Measurements from ENCODE around the gene RPL38.

Gene RPL38

DNA sequence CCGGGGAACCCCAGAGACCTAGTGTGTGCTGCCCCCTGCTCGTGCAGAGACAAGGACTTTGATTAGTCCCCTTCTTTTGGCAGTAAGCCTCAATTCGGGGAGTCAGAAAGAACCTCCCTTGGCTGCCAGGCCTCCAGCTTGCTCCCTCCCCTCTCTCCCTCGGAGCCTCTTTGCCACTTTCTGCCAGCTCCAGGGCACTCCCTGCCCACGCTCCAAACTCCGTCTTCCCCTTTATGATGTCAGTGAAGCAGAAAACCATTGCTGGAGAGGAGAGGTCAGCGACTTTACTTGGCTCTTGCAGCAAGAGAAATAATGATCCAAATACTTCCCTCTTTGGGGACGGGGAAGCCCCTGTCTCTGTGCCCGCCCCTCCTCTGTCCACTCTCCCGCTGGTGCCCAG is 38.0 kb downstream of the RPL38 start:
- no peak overlapping the region for H3K9ac ChIP-seq (ENCODE audit: low read length)
- H3K56ac ChIP-seq (ENCODE audit: low read length), result no peak overlapping the region
- no peak overlapping the region for H2BK120ac ChIP-seq (ENCODE audit: low read depth, low read length)
- H3K4me3 ChIP-seq (ENCODE audit: low read length), result no peak overlapping the region
- H3K27me3 ChIP-seq (ENCODE audit: insufficient read depth, low read length, poor library complexity), result no peaks in the 10 kb centered on the region
- peaks cover 3% of the 10 kb centered on the region for H3K4me1 ChIP-seq (ENCODE audit: control insufficient read depth, low read depth, low read length)
- H2BK5ac ChIP-seq (ENCODE audit: low read length), result no peak overlapping the region
- no peak overlapping the region for H3K18ac ChIP-seq (ENCODE audit: low read length)
- H3K79me1 ChIP-seq (ENCODE audit: low read length), result no peaks in the 10 kb centered on the region
- no peak overlapping the region for H3K4ac ChIP-seq (ENCODE audit: low read depth, low read length)
- H4K5ac ChIP-seq (ENCODE audit: low read length), result no peak overlapping the region
- H3K36me3 ChIP-seq (ENCODE audit: control insufficient read depth, insufficient read depth, low read length), result no peaks in the 10 kb centered on the region
- H4K8ac ChIP-seq (ENCODE audit: low read depth, low read length), result no peak overlapping the region
- no peak overlapping the region for H3K27ac ChIP-seq (ENCODE audit: low read depth, low read length)
- DNase-seq, result no peak
- no CpG with 5 or more reads among the region's 10 CpGs for WGBS (ENCODE audit: extremely low coverage, insufficient coverage, low lambda C conversion rate)
- H2AK5ac ChIP-seq (ENCODE audit: low read length), result no peak overlapping the region
- no peaks in the 10 kb centered on the region for H3K79me2 ChIP-seq (ENCODE audit: control insufficient read depth, insufficient read depth, low read length)
- no peak overlapping the region for H2BK15ac ChIP-seq (replicated peaks; ENCODE audit: low read depth)
- no peak overlapping the region for H3K4me2 ChIP-seq (ENCODE audit: low read length)
- H3K23ac ChIP-seq (ENCODE audit: low read length), result no peak overlapping the region

DNA sequence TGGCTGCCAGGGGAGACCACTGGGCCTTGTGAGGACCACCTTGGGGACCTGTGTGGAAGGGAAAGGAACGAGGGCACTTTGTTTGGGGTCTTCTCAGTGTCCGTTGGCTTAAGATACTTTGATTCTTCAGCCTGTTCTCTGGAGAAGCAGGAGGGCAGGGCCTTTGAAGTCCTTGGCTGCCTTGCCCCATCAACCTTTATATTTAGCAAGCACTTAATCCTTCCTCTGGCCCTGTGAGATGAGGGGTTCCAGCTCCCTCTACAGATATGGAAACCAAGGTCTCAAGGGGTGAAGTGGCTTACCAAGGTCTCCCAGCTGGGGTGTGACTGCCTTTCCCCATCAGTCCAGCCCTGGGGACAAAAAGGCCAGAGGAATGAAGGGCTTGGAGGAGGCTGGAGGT is 38.4 kb downstream of the RPL38 start:
- H3K79me1 ChIP-seq (ENCODE audit: low read length), result no peaks in the 10 kb centered on the region
- H3K27me3 ChIP-seq (ENCODE audit: insufficient read depth, low read length, poor library complexity), result no peaks in the 10 kb centered on the region
- H2AK5ac ChIP-seq (ENCODE audit: low read length), result no peak overlapping the region
- no peak overlapping the region for H4K5ac ChIP-seq (ENCODE audit: low read length)
- no peak overlapping the region for H3K4me2 ChIP-seq (ENCODE audit: low read length)
- no peak overlapping the region for H3K23ac ChIP-seq (ENCODE audit: low read length)
- no peak overlapping the region for H3K56ac ChIP-seq (ENCODE audit: low read length)
- H2BK5ac ChIP-seq (ENCODE audit: low read length), result no peak overlapping the region
- H2BK15ac ChIP-seq (replicated peaks; ENCODE audit: low read depth), result no peak overlapping the region
- WGBS (ENCODE audit: extremely low coverage, insufficient coverage, low lambda C conversion rate), result no CpG with 5 or more reads among the region's 2 CpGs
- no peaks in the 10 kb centered on the region for H3K36me3 ChIP-seq (ENCODE audit: control insufficient read depth, insufficient read depth, low read length)
- H3K27ac ChIP-seq (ENCODE audit: low read depth, low read length), result no peak overlapping the region
- no peak overlapping the region for H3K4me3 ChIP-seq (ENCODE audit: low read length)
- no peaks in the 10 kb centered on the region for H3K79me2 ChIP-seq (ENCODE audit: control insufficient read depth, insufficient read depth, low read length)
- no peak overlapping the region for H2BK120ac ChIP-seq (ENCODE audit: low read depth, low read length)
- DNase-seq, result no peak
- no peak overlapping the region for H3K18ac ChIP-seq (ENCODE audit: low read length)
- no peak overlapping the region for H3K9ac ChIP-seq (ENCODE audit: low read length)
- H3K4ac ChIP-seq (ENCODE audit: low read depth, low read length), result no peak overlapping the region
- H4K8ac ChIP-seq (ENCODE audit: low read depth, low read length), result no peak overlapping the region
- peaks cover 3% of the 10 kb centered on the region for H3K4me1 ChIP-seq (ENCODE audit: control insufficient read depth, low read depth, low read length)

DNA sequence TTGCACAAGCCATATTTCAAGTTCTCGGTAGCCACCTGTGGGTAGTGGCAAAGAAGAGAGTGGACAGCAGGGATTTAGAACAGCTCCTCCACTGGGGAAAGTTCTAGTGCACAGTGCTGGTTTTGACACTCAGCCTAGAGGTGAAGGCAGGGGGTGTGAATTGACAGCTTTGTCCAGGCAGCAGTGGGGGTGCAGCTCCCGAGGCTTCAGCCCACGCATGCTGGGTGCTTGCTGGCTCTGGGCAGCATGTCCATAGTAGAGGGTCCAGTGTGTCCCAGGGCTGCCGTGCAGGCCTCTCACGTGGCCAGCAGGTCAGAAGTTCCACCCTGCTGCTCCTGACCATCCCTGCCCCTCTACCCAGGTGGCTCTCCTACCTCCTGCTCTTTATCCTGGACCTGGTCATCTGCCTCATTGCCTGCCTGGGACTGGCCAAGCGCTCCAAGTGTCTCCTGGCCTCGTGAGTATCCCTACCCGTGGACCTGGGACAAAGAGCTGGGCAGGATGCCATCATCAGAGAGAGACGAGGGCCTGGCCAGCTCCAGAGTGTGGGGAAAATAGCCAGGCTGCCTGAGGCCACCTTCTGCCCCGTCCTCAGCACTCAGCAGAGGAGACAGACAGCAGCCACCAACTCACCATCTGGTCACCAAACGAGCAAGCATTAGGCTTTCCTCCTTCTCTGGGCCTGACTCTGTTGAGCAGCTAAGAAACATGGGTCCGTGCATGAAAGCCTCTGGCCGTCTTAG is 39.7 kb downstream of the RPL38 start:
- no CpG with 5 or more reads among the region's 13 CpGs for WGBS (ENCODE audit: extremely low coverage, insufficient coverage, low lambda C conversion rate)
- Histone ChIP-seq H3K18ac (ENCODE audit: low read length) (no peak overlapping the region), H4K5ac (ENCODE audit: low read length) (no peak overlapping the region), H3K4me3 (ENCODE audit: low read length) (no peak overlapping the region), H4K8ac (ENCODE audit: low read depth, low read length) (no peak overlapping the region), H2AK5ac (ENCODE audit: low read length) (no peak overlapping the region), H3K27me3 (ENCODE audit: insufficient read depth, low read length, poor library complexity) (no peaks in the 10 kb centered on the region), H3K56ac (ENCODE audit: low read length) (no peak overlapping the region), H3K79me2 (ENCODE audit: control insufficient read depth, insufficient read depth, low read length) (no peaks in the 10 kb centered on the region), H3K36me3 (ENCODE audit: control insufficient read depth, insufficient read depth, low read length) (no peaks in the 10 kb centered on the region), H3K4me1 (ENCODE audit: control insufficient read depth, low read depth, low read length) (peaks cover 3% of the 10 kb centered on the region), H3K9ac (ENCODE audit: low read length) (no peak overlapping the region), H2BK120ac (ENCODE audit: low read depth, low read length) (no peak overlapping the region), H3K4ac (ENCODE audit: low read depth, low read length) (no peak overlapping the region), H3K27ac (ENCODE audit: low read depth, low read length) (no peak overlapping the region), H3K23ac (ENCODE audit: low read length) (no peak overlapping the region), H3K79me1 (ENCODE audit: low read length) (no peaks in the 10 kb centered on the region), H2BK5ac (ENCODE audit: low read length) (no peak overlapping the region), H3K4me2 (ENCODE audit: low read length) (no peak overlapping the region), H2BK15ac (replicated peaks; ENCODE audit: low read depth) (no peak overlapping the region)
- DNase-seq, result no peak

DNA sequence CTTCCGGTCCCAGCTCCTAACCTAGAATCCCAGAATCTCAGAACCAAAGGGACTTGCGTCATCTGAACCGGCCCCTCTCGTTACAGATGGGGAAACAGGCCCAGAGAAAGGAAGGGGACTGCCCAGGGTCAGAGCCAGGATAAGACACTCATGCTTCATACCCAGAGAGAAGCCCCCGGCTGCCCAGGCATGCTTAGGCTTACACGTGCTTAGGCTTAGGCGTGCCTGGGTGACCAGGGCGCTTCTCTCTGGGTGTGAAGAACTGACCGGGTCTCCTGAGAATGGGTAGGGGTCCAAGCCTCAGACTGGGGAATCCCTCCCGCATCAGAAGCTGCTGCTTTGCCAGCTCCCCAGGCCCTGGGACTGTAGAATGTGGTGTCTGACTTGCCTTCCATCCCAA is 40.6 kb downstream of the RPL38 start:
- H3K23ac ChIP-seq (ENCODE audit: low read length), result no peak overlapping the region
- no peak overlapping the region for H3K27ac ChIP-seq (ENCODE audit: low read depth, low read length)
- no CpG with 5 or more reads among the region's 10 CpGs for WGBS (ENCODE audit: extremely low coverage, insufficient coverage, low lambda C conversion rate)
- H2BK5ac ChIP-seq (ENCODE audit: low read length), result no peak overlapping the region
- no peak for DNase-seq
- H3K36me3 ChIP-seq (ENCODE audit: control insufficient read depth, insufficient read depth, low read length), result no peaks in the 10 kb centered on the region
- no peak overlapping the region for H3K56ac ChIP-seq (ENCODE audit: low read length)
- no peaks in the 10 kb centered on the region for H3K79me2 ChIP-seq (ENCODE audit: control insufficient read depth, insufficient read depth, low read length)
- H3K18ac ChIP-seq (ENCODE audit: low read length), result no peak overlapping the region
- no peaks in the 10 kb centered on the region for H3K79me1 ChIP-seq (ENCODE audit: low read length)
- no peak overlapping the region for H2BK120ac ChIP-seq (ENCODE audit: low read depth, low read length)
- no peak overlapping the region for H3K4me3 ChIP-seq (ENCODE audit: low read length)
- no peak overlapping the region for H2BK15ac ChIP-seq (replicated peaks; ENCODE audit: low read depth)
- H3K4me1 ChIP-seq (ENCODE audit: control insufficient read depth, low read depth, low read length), result peaks cover 3% of the 10 kb centered on the region
- no peak overlapping the region for H4K8ac ChIP-seq (ENCODE audit: low read depth, low read length)
- H3K9ac ChIP-seq (ENCODE audit: low read length), result no peak overlapping the region
- H2AK5ac ChIP-seq (ENCODE audit: low read length), result no peak overlapping the region
- H3K27me3 ChIP-seq (ENCODE audit: insufficient read depth, low read length, poor library complexity), result no peaks in the 10 kb centered on the region
- no peak overlapping the region for H4K5ac ChIP-seq (ENCODE audit: low read length)
- H3K4me2 ChIP-seq (ENCODE audit: low read length), result no peak overlapping the region
- H3K4ac ChIP-seq (ENCODE audit: low read depth, low read length), result no peak overlapping the region

DNA sequence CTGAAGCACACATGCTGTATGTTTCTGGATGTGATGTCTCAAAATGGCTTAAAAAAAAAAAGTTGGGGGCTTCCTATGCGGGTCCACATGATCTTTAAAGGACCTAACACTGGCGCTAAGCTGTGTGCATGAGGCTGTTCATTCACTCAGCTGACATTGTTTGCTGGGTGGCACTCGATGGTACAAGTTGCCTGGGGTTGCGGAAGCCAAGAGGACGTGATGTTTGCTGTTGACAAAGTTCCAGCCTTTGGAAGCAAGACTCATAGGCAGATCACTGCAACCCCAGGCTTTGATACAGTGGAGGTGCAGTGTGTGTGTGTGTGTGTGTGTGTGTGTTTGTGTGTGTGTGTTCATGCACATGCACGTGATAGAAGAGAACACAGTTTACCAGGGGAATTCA is 41.1 kb downstream of the RPL38 start:
- no CpG with 5 or more reads among the region's 6 CpGs for WGBS (ENCODE audit: extremely low coverage, insufficient coverage, low lambda C conversion rate)
- no peak for DNase-seq

More for the DNA sequence above, 41.1 kb downstream of the RPL38 start:
- Histone ChIP-seq H3K79me2 (ENCODE audit: control insufficient read depth, insufficient read depth, low read length) (no peaks in the 10 kb centered on the region), H3K27ac (ENCODE audit: low read depth, low read length) (no peak overlapping the region), H2BK120ac (ENCODE audit: low read depth, low read length) (no peak overlapping the region), H3K4me1 (ENCODE audit: control insufficient read depth, low read depth, low read length) (peaks cover 3% of the 10 kb centered on the region), H2BK5ac (ENCODE audit: low read length) (no peak overlapping the region), H4K8ac (ENCODE audit: low read depth, low read length) (no peak overlapping the region), H4K5ac (ENCODE audit: low read length) (no peak overlapping the region), H3K4ac (ENCODE audit: low read depth, low read length) (no peak overlapping the region), H2AK5ac (ENCODE audit: low read length) (no peak overlapping the region), H3K27me3 (ENCODE audit: insufficient read depth, low read length, poor library complexity) (no peaks in the 10 kb centered on the region), H3K18ac (ENCODE audit: low read length) (no peak overlapping the region), H3K4me3 (ENCODE audit: low read length) (no peak overlapping the region), H3K36me3 (ENCODE audit: control insufficient read depth, insufficient read depth, low read length) (no peaks in the 10 kb centered on the region), H2BK15ac (replicated peaks; ENCODE audit: low read depth) (no peak overlapping the region), H3K4me2 (ENCODE audit: low read length) (no peak overlapping the region), H3K56ac (ENCODE audit: low read length) (no peak overlapping the region), H3K23ac (ENCODE audit: low read length) (peak overlapping the region; percentile 66), H3K9ac (ENCODE audit: low read length) (no peak overlapping the region), H3K79me1 (ENCODE audit: low read length) (no peaks in the 10 kb centered on the region)

All from mesendoderm (in vitro differentiated cells).